ENCODE measurements around the gene EFCAB6.

Gene EFCAB6

GRCh38 chr22:43706151-43706550, 106.0 kb downstream of the EFCAB6 start:
- in situ Hi-C loops (cut with HindIII; ENCODE audit: low sequenced_read_pairs), result no loop called here
- no peak for TF ChIP-seq CTCF (IDR thresholded peaks at IDR 0.05; ENCODE audit: low read depth, low read length)
- no peak overlapping the region for H3K4me3 ChIP-seq (ENCODE audit: low read depth, low read length)
- no peak for DNase-seq (ENCODE audit: low read depth, low spot score)

GRCh38 chr22:43704051-43704450, 108.1 kb downstream of the EFCAB6 start:
- no peak for DNase-seq (ENCODE audit: low read depth, low spot score)
- in situ Hi-C loops (cut with HindIII; ENCODE audit: low sequenced_read_pairs), result no loop called here
- no peak for TF ChIP-seq CTCF (IDR thresholded peaks at IDR 0.05; ENCODE audit: low read depth, low read length)
- H3K4me3 ChIP-seq (ENCODE audit: low read depth, low read length), result no peak overlapping the region

GRCh38 chr22:43698403-43698802, 113.7 kb downstream of the EFCAB6 start:
- in situ Hi-C loops (cut with HindIII; ENCODE audit: low sequenced_read_pairs), result no loop called here
- DNase-seq (ENCODE audit: low read depth, low spot score), result no peak
- no peak overlapping the region for H3K4me3 ChIP-seq (ENCODE audit: low read depth, low read length)
- TF ChIP-seq CTCF (IDR thresholded peaks at IDR 0.05; ENCODE audit: low read depth, low read length), result no peak

GRCh38 chr22:43697894-43698293, 114.2 kb downstream of the EFCAB6 start:
- TF ChIP-seq CTCF (IDR thresholded peaks at IDR 0.05; ENCODE audit: low read depth, low read length), result no peak
- no peak overlapping the region for H3K4me3 ChIP-seq (ENCODE audit: low read depth, low read length)
- DNase-seq (ENCODE audit: low read depth, low spot score), result no peak
- in situ Hi-C loops (cut with HindIII; ENCODE audit: low sequenced_read_pairs), result no loop called here

GRCh38 chr22:43693249-43693648, 118.9 kb downstream of the EFCAB6 start:
- no peak overlapping the region for H3K4me3 ChIP-seq (ENCODE audit: low read depth, low read length)
- in situ Hi-C loops (cut with HindIII; ENCODE audit: low sequenced_read_pairs), result no loop called here
- TF ChIP-seq CTCF (IDR thresholded peaks at IDR 0.05; ENCODE audit: low read depth, low read length), result no peak
- DNase-seq (ENCODE audit: low read depth, low spot score), result no peak

- TF ChIP-seq CTCF (IDR thresholded peaks at IDR 0.05; ENCODE audit: low read depth, low read length), result no peak
- no peak overlapping the region for H3K4me3 ChIP-seq (ENCODE audit: low read depth, low read length)
- DNase-seq (ENCODE audit: low read depth, low spot score), result no peak
- in situ Hi-C loops (cut with HindIII; ENCODE audit: low sequenced_read_pairs), result no loop called here
Observed at GRCh38 chr22:43689356-43689755, 122.7 kb downstream of the EFCAB6 start.

GRCh38 chr22:43682851-43683250, 129.3 kb downstream of the EFCAB6 start:
- in situ Hi-C loops (cut with HindIII; ENCODE audit: low sequenced_read_pairs), result no loop called here
- no peak overlapping the region for H3K4me3 ChIP-seq (ENCODE audit: low read depth, low read length)
- no peak for DNase-seq (ENCODE audit: low read depth, low spot score)
- TF ChIP-seq CTCF (IDR thresholded peaks at IDR 0.05; ENCODE audit: low read depth, low read length), result no peak

Measured in astrocyte of the spinal cord (primary cell).